Spleen (tissue), 11 donors: ENCODE data around the gene OTOA. TPM values are rescaled to one million over a fixed set of nuclear protein-coding genes. Genes with fewer than 3 reads are reported as not detected.
"Not testable (repeated sequence)": the region's sequence is repeated elsewhere in the genome, so short reads cannot be mapped to it uniquely, and the experiment has no call there.

Experiments
- DNase-seq: peaks from one replicate; pipeline ENCODE4 v3.0.0-alpha.2; 2020
- H3K27ac ChIP-seq, 8 donors: fragments of 200-600 bp; sonication (generic) in 7 of 8; 1 replicate in 4 of 8; 2 replicates in 4 of 8; pipeline versions ENCODE4 v1.5.0 to v1.8.0; 2016 to 2021; ENCODE audit warnings: inconsistent platforms in 4 of 8, mild to moderate bottlenecking in 4 of 8, moderate library complexity in 1 of 8
- H3K27me3 ChIP-seq, 7 donors: fragments of 200-600 bp; sonication (generic) in 6 of 7; replicated peaks in 1 of 7; 1 replicate in 4 of 7; 2 replicates in 3 of 7; pipeline versions ENCODE4 v1.5.0 to v1.8.0; 2016 to 2021; ENCODE audit warnings: inconsistent platforms in 3 of 7, mild to moderate bottlenecking in 1 of 7
- H3K36me3 ChIP-seq, 6 donors: fragments of 200-600 bp; sonication (generic) in 5 of 6; 1 replicate in 4 of 6; 2 replicates in 2 of 6; pipeline versions ENCODE4 v1.5.0 to v1.8.0; 2016 to 2021; ENCODE audit warnings: inconsistent platforms in 2 of 6
- H3K4me1 ChIP-seq, 6 donors: fragments of 200-600 bp; sonication (generic) in 5 of 6; 1 replicate in 3 of 6; 2 replicates in 3 of 6; pipeline versions ENCODE4 v1.5.0 to v1.8.0; 2016 to 2021; ENCODE audit warnings: inconsistent platforms in 3 of 6
- H3K4me3 ChIP-seq, 8 donors: fragments of 200-600 bp; sonication (generic) in 7 of 8; 1 replicate in 4 of 8; 2 replicates in 4 of 8; pipeline versions ENCODE4 v1.5.0 to v1.8.0; 2016 to 2021; ENCODE audit warnings: inconsistent platforms in 4 of 8, mild to moderate bottlenecking in 4 of 8, moderate library complexity in 2 of 8
- H3K9me3 ChIP-seq, 8 donors: fragments of 200-600 bp; sonication (generic) in 7 of 8; 1 replicate in 4 of 8; 2 replicates in 4 of 8; pipeline versions ENCODE4 v1.5.0 to v1.8.0; 2016 to 2021; ENCODE audit warnings: inconsistent platforms in 4 of 8
- CTCF ChIP-seq, 11 experiments: fragments of 200-600 bp in 7 of 11; fragments of 450-650 bp in 4 of 11; sonication (generic) in 4 of 11; IDR thresholded peaks in 8 of 11; conservative IDR thresholded peaks in 3 of 11; 1 replicate in 7 of 11; 2 replicates in 4 of 11; pipeline versions ENCODE4 v1.4.0 to v1.8.0; 2016 to 2021; ENCODE audit warnings: antibody characterized with exemption in 11 of 11, inconsistent platforms in 4 of 11, mild to moderate bottlenecking in 1 of 11
- POLR2A ChIP-seq, 3 donors: fragments of 450-650 bp; IDR thresholded peaks; one replicate each; pipeline ENCODE4 v1.5.1; 2017; ENCODE audit warnings: antibody characterized with exemption in 3 of 3, mild to moderate bottlenecking in 1 of 3
- POLR2AphosphoS5 ChIP-seq, 3 donors: sonication (generic); formaldehyde crosslinking; IDR thresholded peaks; one replicate each; pipeline ENCODE4 v1.5.1; 2017; ENCODE audit warnings: antibody characterized with exemption in 3 of 3
- WGBS, 5 donors: extraction: QIAGEN DNeasy Blood & Tissue Kit in 3 of 5; methylation state at CpG; one replicate each; pipeline versions ENCODE4 v1.1.5 to v1.1.7; 2013 to 2018; 5-methylcytosine and 5-hydroxymethylcytosine counted together
- intact Hi-C: fragments of 100-400 bp; cut with DNase I; formaldehyde crosslinking; loops from one replicate; pipeline ENCODE4 v1.15.0; 2023; ENCODE audit warnings: low total_unique reads
- polyA plus RNA-seq, 3 donors: library from polyadenylated mRNA; stranded (reverse); fragments of 200-250 nt; gene quantifications; one replicate each; pipeline ENCODE4 v1.2.1, GENCODE V29; 2013
- total RNA-seq, 7 donors: library from RNA; depleted of rRNA in 3 of 7; stranded (reverse); fragments of >200 nt in 3 of 7; fragmentation: NEBNext Ultra II Directional in 4 of 7; extraction: Animal tissue kit (Norgen Biotek cat#: 25700) in 4 of 7; gene quantifications; one replicate each; pipeline versions ENCODE4 v1.1.0 to v1.2.1, GENCODE V29; 2016 to 2021
- donor health status: healthy with polysubstance abuse.
- donor health status: DM: no; HTN: no; CAD: no; lungs with moderate emphysema.
- donor health status: DM: no; HTN: no; CAD: no.
- donor health status: Bipolar disorder and iron deficiency.
- donor health status: healthy.
- donor health status: DM: no; HTN: no; CAD: no.
- donor health status: DM: yes; HTN: yes; CAD: no.

OTOA gene
- total and polyA plus RNA-seq, 10 donors, result 0.86 to 3.1 (median 2.2) TPM

- H3K4me1 ChIP-seq, result peaks cover 9 to 42% (median 24%) of the 10 kb centered on the region in 6 donors
- no peaks in the 10 kb centered on the region for H3K9me3 ChIP-seq
- no peaks in the 10 kb centered on the region for H3K36me3 ChIP-seq
- intact Hi-C loops, result no loop called here
- no peak overlapping the region for H3K27ac ChIP-seq
- DNase-seq, result no peak
- no peak overlapping the region for H3K4me3 ChIP-seq
- no peak for TF ChIP-seq POLR2A (IDR thresholded peaks at IDR 0.05)
- no peak for TF ChIP-seq POLR2AphosphoS5 (IDR thresholded peaks at IDR 0.05)
- TF ChIP-seq CTCF (IDR thresholded peaks at IDR 0.05 in 8 of 11, conservative IDR thresholded peaks at IDR 0.05 in 3 of 11), result no peak
- H3K27me3 ChIP-seq, result peaks cover 0 to 34% (median 6%) of the 10 kb centered on the region in 7 donors
- WGBS, 5 donors, result 89 to 96% (median 92%) methylated on average over 10 of the region's 10 CpGs
Measured at GRCh38 chr16:21664801-21665492, 1.2 kb downstream of the OTOA start.

- H3K4me3 ChIP-seq, result no peak overlapping the region
- 68 to 88% (median 68%) methylated on average over 3 of the region's 3 CpGs for WGBS, 5 donors
- H3K9me3 ChIP-seq, result no peaks in the 10 kb centered on the region
- no peak for DNase-seq
- no peaks in the 10 kb centered on the region for H3K36me3 ChIP-seq
- intact Hi-C loops, result no loop called here
- peaks cover 0 to 34% (median 6%) of the 10 kb centered on the region in 7 donors for H3K27me3 ChIP-seq
- TF ChIP-seq CTCF (IDR thresholded peaks at IDR 0.05 in 8 of 11, conservative IDR thresholded peaks at IDR 0.05 in 3 of 11) (no peak), POLR2AphosphoS5 (IDR thresholded peaks at IDR 0.05) (no peak), POLR2A (IDR thresholded peaks at IDR 0.05) (no peak)
- H3K4me1 ChIP-seq, result peaks cover 5 to 24% (median 14%) of the 10 kb centered on the region in 6 donors
- no peak overlapping the region for H3K27ac ChIP-seq
Measured at GRCh38 chr16:21666772-21667171, 3.0 kb downstream of the OTOA start.

- no peak overlapping the region for H3K27ac ChIP-seq
- no peaks in the 10 kb centered on the region for H3K9me3 ChIP-seq
- H3K4me1 ChIP-seq, result peaks cover 2 to 19% (median 11%) of the 10 kb centered on the region in 6 donors
- intact Hi-C loops, result no loop called here
- H3K4me3 ChIP-seq, result no peak overlapping the region
- WGBS, 5 donors, result 79 to 87% (median 85%) methylated on average over 3 of the region's 3 CpGs
- no peak for DNase-seq
- peaks cover 0 to 34% (median 6%) of the 10 kb centered on the region in 7 donors for H3K27me3 ChIP-seq
- no peak for TF ChIP-seq POLR2AphosphoS5 (IDR thresholded peaks at IDR 0.05)
- TF ChIP-seq CTCF (IDR thresholded peaks at IDR 0.05 in 8 of 11, conservative IDR thresholded peaks at IDR 0.05 in 3 of 11), result no peak
- TF ChIP-seq POLR2A (IDR thresholded peaks at IDR 0.05), result no peak
- no peaks in the 10 kb centered on the region for H3K36me3 ChIP-seq
Measured at GRCh38 chr16:21667575-21667974, 3.8 kb downstream of the OTOA start.

GRCh38 chr16:21673469-21673868 is 9.7 kb downstream of the OTOA start:
- Histone ChIP-seq H3K4me3 (no peak overlapping the region), H3K36me3 (no peaks in the 10 kb centered on the region)

GRCh38 chr16:21674456-21674855 is 10.7 kb downstream of the OTOA start:
- intact Hi-C loops, result not testable (repeated sequence)

More at GRCh38 chr16:21673469-21673868, 9.7 kb downstream of the OTOA start:
- 65 to 95% (median 90%) methylated on average over 3 of the region's 3 CpGs for WGBS, 5 donors
- no peak for TF ChIP-seq POLR2AphosphoS5 (IDR thresholded peaks at IDR 0.05)
- no peak for TF ChIP-seq CTCF (IDR thresholded peaks at IDR 0.05 in 8 of 11, conservative IDR thresholded peaks at IDR 0.05 in 3 of 11)
- TF ChIP-seq POLR2A (IDR thresholded peaks at IDR 0.05), result no peak
- no peak for DNase-seq
- Histone ChIP-seq H3K27ac (no peak overlapping the region), H3K4me1 (no peaks in the 10 kb centered on the region), H3K27me3 (peaks cover 0 to 8% (median 0%) of the 10 kb centered on the region in 7 donors), H3K9me3 (peaks cover 0 to 15% (median 7%) of the 10 kb centered on the region in 8 donors)
- intact Hi-C loops, result no loop called here

GRCh38 chr16:21680714-21681113 is 16.9 kb downstream of the OTOA start:
- intact Hi-C loops, DNase-seq, H3K9me3 ChIP-seq, H3K4me1 ChIP-seq, H3K36me3 ChIP-seq, H3K4me3 ChIP-seq, H3K27ac ChIP-seq: not testable (repeated sequence)
- 86 to 91% (median 86%) methylated on average over 5 of the region's 5 CpGs for WGBS, 5 donors
- peaks cover 0 to 29% (median 0%) of the 10 kb centered on the region in 7 donors for H3K27me3 ChIP-seq

More at GRCh38 chr16:21674456-21674855, 10.7 kb downstream of the OTOA start:
- not testable (repeated sequence) for DNase-seq, H3K36me3 ChIP-seq, H3K4me1 ChIP-seq, H3K4me3 ChIP-seq, H3K27ac ChIP-seq
- H3K27me3 ChIP-seq, result peaks cover 0 to 14% (median 0%) of the 10 kb centered on the region in 7 donors
- H3K9me3 ChIP-seq, result peaks cover 0 to 15% (median 7%) of the 10 kb centered on the region in 8 donors
- WGBS, 5 donors, result 86 to 93% (median 90%) methylated on average over 4 of the region's 4 CpGs
